ENCODE results near the gene STRIP2.

DNA sequence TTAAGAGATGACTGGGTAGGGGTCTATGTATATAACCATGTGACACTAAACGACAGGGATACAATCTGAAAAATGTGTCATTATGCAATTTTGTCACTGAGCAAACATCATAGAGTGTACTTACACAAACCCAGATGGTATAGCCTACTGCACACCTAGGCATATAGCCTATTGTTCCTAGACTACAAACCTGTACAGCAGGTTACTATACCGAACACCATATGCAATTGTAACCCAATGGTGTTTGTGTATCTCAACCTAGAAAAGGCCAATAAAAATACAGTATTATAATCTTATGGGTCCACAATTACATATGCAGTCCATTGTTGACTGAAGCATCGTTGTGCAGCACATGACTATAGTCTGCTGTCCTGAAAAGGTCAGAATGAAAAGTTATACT, 22.9 kb downstream of the STRIP2 start:
- TF ChIP-seq, protein P1, sequence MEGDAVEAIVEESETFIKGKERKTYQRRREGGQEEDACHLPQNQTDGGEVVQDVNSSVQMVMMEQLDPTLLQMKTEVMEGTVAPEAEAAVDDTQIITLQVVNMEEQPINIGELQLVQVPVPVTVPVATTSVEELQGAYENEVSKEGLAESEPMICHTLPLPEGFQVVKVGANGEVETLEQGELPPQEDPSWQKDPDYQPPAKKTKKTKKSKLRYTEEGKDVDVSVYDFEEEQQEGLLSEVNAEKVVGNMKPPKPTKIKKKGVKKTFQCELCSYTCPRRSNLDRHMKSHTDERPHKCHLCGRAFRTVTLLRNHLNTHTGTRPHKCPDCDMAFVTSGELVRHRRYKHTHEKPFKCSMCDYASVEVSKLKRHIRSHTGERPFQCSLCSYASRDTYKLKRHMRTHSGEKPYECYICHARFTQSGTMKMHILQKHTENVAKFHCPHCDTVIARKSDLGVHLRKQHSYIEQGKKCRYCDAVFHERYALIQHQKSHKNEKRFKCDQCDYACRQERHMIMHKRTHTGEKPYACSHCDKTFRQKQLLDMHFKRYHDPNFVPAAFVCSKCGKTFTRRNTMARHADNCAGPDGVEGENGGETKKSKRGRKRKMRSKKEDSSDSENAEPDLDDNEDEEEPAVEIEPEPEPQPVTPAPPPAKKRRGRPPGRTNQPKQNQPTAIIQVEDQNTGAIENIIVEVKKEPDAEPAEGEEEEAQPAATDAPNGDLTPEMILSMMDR (IDR thresholded peaks at IDR 0.05; ENCODE audit: poor library complexity, severe bottlenecking): no peak
- TF ChIP-seq POLR2AphosphoS5 (IDR thresholded peaks at IDR 0.05) (no peak), TAF1 (IDR thresholded peaks at IDR 0.05; ENCODE audit: low read depth) (no peak)

Measured in neural cell (in vitro differentiated cells).